ENCODE measurements around the gene RBM4. TPM values are rescaled to one million over a fixed set of nuclear protein-coding genes. Genes with fewer than 3 reads are reported as not detected.

RBM4 gene, protein sequence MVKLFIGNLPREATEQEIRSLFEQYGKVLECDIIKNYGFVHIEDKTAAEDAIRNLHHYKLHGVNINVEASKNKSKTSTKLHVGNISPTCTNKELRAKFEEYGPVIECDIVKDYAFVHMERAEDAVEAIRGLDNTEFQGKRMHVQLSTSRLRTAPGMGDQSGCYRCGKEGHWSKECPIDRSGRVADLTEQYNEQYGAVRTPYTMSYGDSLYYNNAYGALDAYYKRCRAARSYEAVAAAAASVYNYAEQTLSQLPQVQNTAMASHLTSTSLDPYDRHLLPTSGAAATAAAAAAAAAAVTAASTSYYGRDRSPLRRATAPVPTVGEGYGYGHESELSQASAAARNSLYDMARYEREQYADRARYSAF
- 223 and 345 TPM in 2 replicates for total RNA-seq (2011; cell fraction: chromatin; rRNA removed; ENCODE audit: low replicate concordance)
- total RNA-seq (2011; cell fraction: nucleolus; rRNA removed), result 143 and 146 TPM in 2 replicates
- total RNA-seq (2011; cell fraction: nucleoplasm; rRNA removed), result 228 and 300 TPM in 2 replicates
- total RNA-seq (2014; rRNA removed) (81.6 and 109 TPM in 2 replicates), total RNA-seq (2014; rRNA removed; fragmentation: Illumina TruSeq; extraction: Trizol) (118 and 120 TPM in 2 replicates), total RNA-seq (2015; rRNA removed; fragmentation: Illumina TruSeq; extraction: Trizol) (111 and 112 TPM in 2 replicates), total RNA-seq (2021) (116 and 120 TPM in 2 replicates), polyA plus RNA-seq (2011; rRNA removed) (177 and 207 TPM in 2 replicates), polyA plus RNA-seq (2014; fragmentation: Illumina TruSeq; extraction: Trizol) (115 and 122 TPM in 2 replicates), polyA plus RNA-seq (2014; fragmentation: Nextera tagmentation; extraction: Ambion mirVana) (100 to 1,000 TPM; 223 to 233 TPM), polyA plus RNA-seq (2014; rRNA removed) (131 and 146 TPM in 2 replicates), polyA minus RNA-seq (2011; rRNA and poly(A)+ RNA removed) (352 and 358 TPM in 2 replicates), Bru-seq, nascent RNA (percentile 92 among the genes with signal in this experiment), BruChase-seq, experiment 1, labeled RNA remaining after a 2-hour chase (percentile 93 among the genes with signal in this experiment), BruChase-seq, experiment 2, labeled RNA remaining after a 6-hour chase (percentile 93 among the genes with signal in this experiment)
- 239 and 259 TPM in 2 replicates for polyA plus RNA-seq (2011; cell fraction: cytosol; rRNA removed)
- polyA plus RNA-seq (2011; cell fraction: nucleus; rRNA removed), result 128 and 204 TPM in 2 replicates
- 109 and 163 TPM in 2 replicates for polyA plus RNA-seq (2012)
- 50.7 and 53.3 TPM in 2 replicates for polyA minus RNA-seq (2011; cell fraction: cytosol; rRNA and poly(A)+ RNA removed)
- 67.7 and 120 TPM in 2 replicates for polyA minus RNA-seq (2011; cell fraction: nucleus; rRNA and poly(A)+ RNA removed)
- long read RNA-seq, experiment 1, transcript RBM4-203 (3 exons, 921 nt), result minor isoform, 20 of 204 reads
- long read RNA-seq, experiment 1, transcript RBM4-201 (4 exons, 1,694 nt), result major isoform, 92 of 204 reads
- long read RNA-seq, experiment 1, transcript RBM4-204 (4 exons, 1,763 nt), result minor isoform, 24 of 204 reads
- long read RNA-seq, experiment 1, transcript RBM4-205 (3 exons, 2,321 nt), result minor isoform, 12 of 204 reads
- long read RNA-seq, experiment 1, partial matches to known transcripts, result 17 of 204 reads
- long read RNA-seq, experiment 1, other reads (novel, unspliced or antisense), result 34 of 204 reads
- long read RNA-seq, experiment 2, transcript RBM4-205 (3 exons, 2,321 nt), result minor isoform, 7 of 133 reads
- long read RNA-seq, experiment 2, transcript RBM4-203 (3 exons, 921 nt), result minor isoform, 16 of 133 reads
- long read RNA-seq, experiment 2, transcript RBM4-201 (4 exons, 1,694 nt), result major isoform, 70 of 133 reads
- long read RNA-seq, experiment 2, transcript RBM4-204 (4 exons, 1,763 nt), result minor isoform, 16 of 133 reads
- long read RNA-seq, experiment 2, partial matches to known transcripts, result 8 of 133 reads
- long read RNA-seq, experiment 2, other reads (novel, unspliced or antisense), result 9 of 133 reads
- long read RNA-seq, experiment 3, transcript RBM4-203 (3 exons, 921 nt), result minor isoform, 19 of 113 reads
- long read RNA-seq, experiment 3, transcript RBM4-201 (4 exons, 1,694 nt), result major isoform, 57 of 113 reads
- long read RNA-seq, experiment 3, transcript RBM4-211 (3 exons, 1,011 nt), result minor isoform, 5 of 113 reads
- long read RNA-seq, experiment 3, transcript RBM4-204 (4 exons, 1,763 nt), result minor isoform, 13 of 113 reads
- long read RNA-seq, experiment 3, partial matches to known transcripts, result 2 of 113 reads
- long read RNA-seq, experiment 3, other reads (novel, unspliced or antisense), result 10 of 113 reads

DNA sequence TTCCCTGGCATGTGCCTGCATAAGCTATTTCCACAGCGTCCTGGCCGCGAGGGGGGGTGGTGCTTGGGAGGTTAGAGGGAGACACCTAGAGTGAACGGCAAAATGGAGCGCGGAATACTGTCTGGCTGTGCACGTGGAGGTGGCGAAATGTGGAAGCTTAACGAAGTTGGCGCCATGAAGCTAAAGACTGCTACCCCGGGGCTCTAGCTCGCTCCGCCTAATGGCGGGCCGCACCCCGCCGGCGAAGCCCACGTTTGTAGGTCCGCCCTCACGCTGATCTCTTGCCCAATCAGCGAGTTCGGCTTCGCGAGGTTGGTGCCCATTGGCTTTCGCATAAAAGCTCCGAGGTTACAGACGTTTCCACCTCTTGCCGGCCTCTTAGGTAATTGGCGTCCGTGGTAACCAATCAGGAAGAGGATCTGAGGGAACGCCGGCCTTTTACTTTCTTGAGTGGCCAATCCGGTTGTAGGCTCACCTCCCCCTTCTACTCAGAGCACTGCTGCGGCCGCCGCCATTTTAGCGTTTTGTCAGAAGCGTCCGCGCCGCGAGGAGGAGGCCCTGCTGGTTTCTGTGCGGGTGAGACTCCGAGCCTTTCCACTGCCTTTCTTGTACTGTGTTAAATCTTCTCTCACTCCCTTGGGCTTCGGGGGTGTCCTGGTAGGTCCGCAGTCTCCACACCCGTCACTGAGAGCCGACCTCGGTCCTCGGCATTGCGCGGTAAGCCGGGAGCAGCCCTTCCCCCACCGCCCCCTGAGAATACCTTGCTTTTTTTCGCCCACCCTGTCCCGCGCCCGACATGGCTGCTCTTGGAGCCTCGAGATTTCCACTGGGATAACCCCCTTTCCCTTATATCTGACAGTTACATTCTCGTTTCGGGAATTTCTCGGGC, at the start of gene RBM4:
Gene RBM4, plus strand, starts transcription at position 527 of the 889 bp plus-strand sequence. CDS start 1,009 bp downstream, outside the sequence.
- ATAC-seq (peak; percentile 95), FAIRE-seq (peak; percentile 90), DNase-seq (ENCODE audit: extremely low read depth in 1 of 4, low spot score in 3 of 4) (peak; percentile 95 to 100 (median 98))
- Histone ChIP-seq H3K79me2 (ENCODE audit: control insufficient read depth, insufficient read depth, low read length) (peaks cover 94% of the 10 kb centered on the region), H2AFZ (ENCODE audit: low read depth, low read length) (peak within 1 kb of the TSS; percentile 63), H3K4me2 (ENCODE audit: insufficient read depth, low read length) (peak within 1 kb of the TSS; percentile 84), H3K27ac (ENCODE audit: extremely low read depth, low read depth, low read length) (peak within 1 kb of the TSS; percentile 96), H3K9ac (ENCODE audit: insufficient read depth in 1 of 2, low read depth in 2 of 2, low read length in 2 of 2) (peak within 1 kb of the TSS; percentile 94 to 96), H3K4me3 (peak within 1 kb of the TSS; percentile 73), H3K36me3 (ENCODE audit: control insufficient read depth, insufficient read depth, low read length) (peaks cover 65% of the 10 kb centered on the region), H3K9me1 (ENCODE audit: control insufficient read depth, insufficient read depth, low read length) (peaks cover 6% of the 10 kb centered on the region), H3K27me3 (ENCODE audit: control insufficient read depth in 2 of 2, insufficient read depth in 2 of 2, low read length in 2 of 2) (no peaks in the 10 kb centered on the region), H4K20me1 (replicated peaks; ENCODE audit: control insufficient read depth, insufficient read depth, low read length) (peaks cover 47% of the 10 kb centered on the region), H3K9me3 (replicated peaks; ENCODE audit: control insufficient read depth, insufficient read depth, low read depth, low read length) (no peaks in the 10 kb centered on the region), H3K4me1 (replicated peaks in 1 of 2; ENCODE audit: control insufficient read depth in 2 of 2, insufficient read depth in 2 of 2, low read length in 2 of 2) (peaks cover 18 to 24% of the 10 kb centered on the region in 2 experiments)
- CTCF ChIA-PET (ENCODE audit: low intra/inter-chr PET ratio), result no interaction called here
- no TSS peak for BruUV-seq (replicated peaks)
- in situ Hi-C loops (cut with MboI), result no loop called here
- WGBS (ENCODE audit: insufficient coverage, low coverage, missing lambda C conversion rate), result under 1% methylated on average over 60 of the region's 63 CpGs
- POLR2A ChIA-PET, result interaction anchor here (0.6 to 26.4 kb wide), 23 partner anchors 8 to 782 kb away, joined by 3 to 387 read pairs (median 4); partner anchors contain the start of genes CTSF, DPP3, MRPL11 and RBM14
- intact Hi-C loops (cut with micrococcal nuclease), result no loop called here
- TF ChIP-seq TBP (optimal IDR thresholded peaks at IDR 0.05; ENCODE audit: low read depth, low read length), result peak; percentile 90
- no peak for TF ChIP-seq HDAC6 (IDR thresholded peaks at IDR 0.05; ENCODE audit: low read depth, low read length)
- no peak for TF ChIP-seq ZNF76 (CRISPR knock-in tag; IDR thresholded peaks at IDR 0.05; ENCODE audit: borderline replicate concordance)
- peak; percentile 64; the same call in 1 of the 2 replicates for TF ChIP-seq ZC3H4 (CRISPR knock-in tag; IDR thresholded peaks at IDR 0.05; ENCODE audit: borderline replicate concordance)
- no peak for TF ChIP-seq ZNF140 (CRISPR knock-in tag; IDR thresholded peaks at IDR 0.05)
- TF ChIP-seq HSF4 (CRISPR knock-in tag; IDR thresholded peaks at IDR 0.05; ENCODE audit: borderline replicate concordance), result no peak
- TF ChIP-seq ZNF785 (CRISPR knock-in tag; IDR thresholded peaks at IDR 0.05), result no peak
- no peak for TF ChIP-seq ZBTB8A (IDR thresholded peaks at IDR 0.05; ENCODE audit: partially characterized antibody)
- TF ChIP-seq ZBTB7A (IDR thresholded peaks at IDR 0.05; ENCODE audit: borderline replicate concordance, control insufficient read depth, low read depth, low read length), result peak; percentile 45; the same call in 1 of the 2 replicates
- TF ChIP-seq SREBF1 (IDR thresholded peaks at IDR 0.05; ENCODE audit: borderline replicate concordance, low read depth, low read length), result no peak
- TF ChIP-seq FOSL1 (tag; conservative IDR thresholded peaks at IDR 0.05), result 0 out of 2 replicates have a peak, but pooled peaks have one; percentile 22
